GM19463 (cell line): ENCODE data around the gene PHACTR2.
"Not testable (repeated sequence)": the region's sequence is repeated elsewhere in the genome, so short reads cannot be mapped to it uniquely, and the experiment has no call there.

Experiments used
- ATAC-seq: cut with Tn5 transposase; IDR thresholded peaks from one replicate; pipeline ENCODE4 v1.9.1; 2021; ENCODE audit warnings: mild to moderate bottlenecking, moderate library complexity; ENCODE audit not compliant: unreplicated experiment

The PHACTR2 gene

DNA sequence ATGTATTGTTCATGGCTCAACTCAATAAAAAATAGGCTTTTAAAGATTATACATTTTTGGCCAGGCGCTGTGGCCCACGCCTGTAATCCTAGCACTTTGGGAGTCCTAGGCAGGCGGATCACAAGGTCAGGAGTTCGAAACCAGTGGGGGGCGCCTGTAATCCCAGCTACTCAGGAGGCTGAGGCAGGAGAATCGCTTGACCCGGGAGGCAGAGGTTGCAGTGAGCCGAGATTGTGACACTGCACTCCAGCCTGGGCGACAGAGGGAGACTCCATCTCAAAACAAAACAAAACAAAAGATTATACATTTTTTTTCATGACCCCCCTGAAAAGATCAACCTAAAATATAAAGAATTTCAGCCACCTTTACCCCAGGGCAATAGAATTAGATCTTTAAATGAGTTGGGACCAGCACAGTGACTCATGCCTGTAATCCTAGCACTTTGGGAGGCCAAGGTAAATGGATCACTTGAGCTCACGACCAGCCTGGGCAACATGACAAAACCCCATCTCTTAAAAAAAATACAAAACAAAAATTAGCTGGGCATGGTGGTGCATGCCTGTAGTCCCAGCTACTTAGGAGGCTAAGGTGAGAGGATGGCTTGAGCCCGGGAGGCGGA, 60.4 kb downstream of the PHACTR2 start:
- not testable (repeated sequence) for ATAC-seq

DNA sequence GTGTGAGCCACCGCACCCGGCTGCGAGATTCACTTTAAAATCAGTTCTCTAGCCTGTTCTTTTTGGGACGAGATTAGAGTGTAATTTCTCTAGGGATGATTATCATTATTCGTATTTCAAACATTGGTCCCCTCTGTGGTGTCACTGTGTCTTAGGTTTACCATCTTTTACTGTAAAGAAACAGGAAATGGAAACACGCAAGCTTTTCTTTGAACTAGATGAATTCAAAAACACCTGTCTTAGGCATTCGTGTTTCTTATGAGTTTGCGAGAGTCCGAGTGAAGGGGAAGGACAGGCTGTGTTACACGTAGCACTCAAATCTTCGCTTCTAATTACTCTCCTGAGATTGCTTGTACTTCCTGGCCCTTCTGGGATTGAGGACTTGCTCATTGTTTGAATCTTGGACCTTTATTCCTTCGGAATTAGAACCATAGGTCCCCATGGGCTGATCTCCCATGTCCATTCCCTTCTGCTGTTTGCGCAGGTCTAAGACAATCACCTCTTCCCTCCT, 61.6 kb downstream of the PHACTR2 start:
- ATAC-seq: no peak

DNA sequence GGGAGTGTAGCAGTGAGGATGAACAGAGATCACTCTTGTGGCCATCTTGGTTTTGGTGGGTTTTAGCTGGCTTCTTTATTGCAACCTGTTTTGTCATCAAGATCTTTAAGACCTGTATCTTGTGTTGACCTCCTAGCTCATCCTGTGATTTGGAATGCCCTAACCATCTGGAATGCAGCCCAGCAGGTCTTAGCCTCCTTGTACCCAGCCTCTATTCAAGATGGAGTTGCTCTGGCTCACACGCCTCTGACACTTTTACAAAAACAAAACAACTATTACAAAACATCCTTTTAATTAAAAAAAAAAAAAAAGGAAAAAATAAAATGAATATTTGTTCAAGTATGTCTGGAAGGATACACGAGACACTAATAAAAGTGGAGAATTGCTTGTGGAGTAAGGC, 62.4 kb downstream of the PHACTR2 start:
- ATAC-seq: no peak

DNA sequence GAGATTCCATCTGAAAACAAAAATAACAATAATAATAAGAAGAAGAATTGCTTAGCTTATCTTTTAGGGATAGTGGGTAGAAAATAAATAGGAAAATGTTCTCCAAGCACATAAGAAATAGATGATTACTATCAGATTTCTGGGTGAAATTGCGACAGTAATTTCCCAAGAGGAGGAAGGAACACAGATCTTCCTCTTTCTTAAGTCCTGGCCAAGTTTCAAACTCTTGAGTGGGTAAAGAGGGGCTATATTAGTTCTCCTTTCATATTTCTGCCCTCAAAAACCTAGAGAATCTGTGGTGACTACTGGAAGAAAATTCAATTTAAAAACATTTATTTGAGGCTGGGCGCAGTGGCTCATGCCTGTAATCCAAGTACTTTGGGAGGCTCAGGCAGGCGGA, 63.7 kb downstream of the PHACTR2 start:
- no peak for ATAC-seq

DNA sequence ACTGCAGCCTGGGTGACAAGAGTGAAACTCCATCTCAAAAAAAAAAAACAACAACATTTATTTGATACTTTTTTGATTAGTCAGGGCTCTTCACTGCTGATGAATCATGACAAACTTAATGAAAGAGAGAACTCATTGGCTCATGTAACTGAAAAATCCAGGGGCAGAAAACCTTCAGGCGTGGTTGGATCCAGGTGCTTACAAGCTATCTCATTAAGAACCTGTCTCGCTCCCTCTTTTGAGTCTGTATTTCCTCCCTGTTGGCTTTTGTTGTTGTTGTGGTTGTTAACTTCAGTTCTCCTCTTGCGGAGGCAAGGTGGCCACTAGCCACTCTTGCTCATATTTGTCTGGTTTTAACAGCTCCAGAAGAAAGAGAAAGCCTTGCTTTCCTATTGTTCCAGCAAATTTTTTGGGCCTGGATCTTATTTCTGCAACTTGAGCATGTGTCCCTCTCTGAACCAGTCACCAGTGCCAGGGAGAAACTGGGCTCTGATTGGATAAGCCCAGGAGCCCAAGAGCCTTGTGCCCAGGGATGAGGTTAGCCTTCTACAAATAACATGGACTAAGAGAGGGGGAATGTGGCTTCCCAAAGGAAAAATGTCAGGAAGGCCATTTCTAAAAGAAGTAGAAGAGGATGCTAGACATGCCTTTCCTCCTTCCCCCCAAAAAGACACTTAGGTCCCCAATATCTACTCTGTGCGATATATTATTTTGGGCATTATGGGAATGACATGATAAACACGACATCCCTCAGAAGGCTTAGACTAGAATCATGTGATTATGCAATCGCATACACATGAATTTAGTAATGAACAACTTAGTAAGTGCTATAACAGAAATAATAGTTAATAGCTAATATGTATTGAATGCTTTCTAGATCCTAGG, 64.5 kb downstream of the PHACTR2 start:
- no peak for ATAC-seq

DNA sequence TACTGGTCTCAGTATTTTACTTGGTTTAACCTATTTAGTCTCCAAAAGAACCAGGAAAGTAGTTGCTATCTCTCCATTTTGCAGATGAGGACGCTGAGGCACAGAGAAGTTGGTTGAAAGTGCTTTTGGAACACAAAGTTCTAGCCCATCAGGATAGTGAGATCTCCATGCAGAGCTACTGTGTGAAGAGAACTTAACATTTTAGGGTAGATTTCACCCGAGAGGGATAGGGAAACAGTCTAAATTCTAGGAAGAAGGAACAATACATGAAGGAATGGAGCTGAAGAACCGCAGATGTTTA, 65.1 kb downstream of the PHACTR2 start:
- no peak for ATAC-seq

DNA sequence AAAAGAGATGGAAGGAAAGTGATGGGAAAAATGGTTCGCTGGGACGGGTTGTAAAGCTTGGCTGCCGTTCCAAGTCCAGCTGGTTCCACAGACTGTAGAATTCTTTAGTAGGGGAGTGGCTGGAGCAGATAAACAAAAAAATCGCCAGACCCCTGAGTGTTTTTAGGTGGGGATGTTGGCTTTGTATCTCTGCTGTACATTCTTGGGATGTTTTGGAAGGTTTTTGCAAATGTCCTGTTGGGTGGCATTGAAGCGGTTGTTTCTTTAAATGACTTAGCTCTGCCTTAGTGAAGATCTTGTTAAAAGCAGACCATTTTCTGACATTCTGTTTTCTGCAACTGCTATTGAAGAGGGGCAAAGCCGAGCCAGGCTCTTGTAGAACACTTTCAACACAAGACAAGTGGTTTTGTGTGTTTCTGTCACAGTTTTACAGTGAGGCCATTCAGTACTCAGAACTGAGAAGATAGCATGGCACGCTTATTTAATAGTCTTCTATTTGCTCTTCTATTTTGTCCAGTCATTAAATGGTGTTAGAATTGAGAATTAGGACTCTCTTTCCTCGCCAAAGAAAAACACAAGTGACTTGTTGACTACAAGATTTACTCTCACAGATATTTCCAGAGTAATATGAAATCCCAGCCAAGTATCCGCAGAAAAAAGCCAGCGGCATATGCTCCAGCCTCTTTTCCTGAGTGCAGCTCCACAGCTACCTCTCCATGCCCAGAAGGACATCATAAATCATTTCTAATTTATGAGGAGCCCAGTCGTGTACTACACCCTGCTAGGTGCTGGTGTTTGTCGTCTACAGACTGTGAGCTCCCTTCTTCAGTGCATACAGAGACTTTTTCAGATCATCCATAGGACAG, 65.8 kb downstream of the PHACTR2 start:
- ATAC-seq: no peak

DNA sequence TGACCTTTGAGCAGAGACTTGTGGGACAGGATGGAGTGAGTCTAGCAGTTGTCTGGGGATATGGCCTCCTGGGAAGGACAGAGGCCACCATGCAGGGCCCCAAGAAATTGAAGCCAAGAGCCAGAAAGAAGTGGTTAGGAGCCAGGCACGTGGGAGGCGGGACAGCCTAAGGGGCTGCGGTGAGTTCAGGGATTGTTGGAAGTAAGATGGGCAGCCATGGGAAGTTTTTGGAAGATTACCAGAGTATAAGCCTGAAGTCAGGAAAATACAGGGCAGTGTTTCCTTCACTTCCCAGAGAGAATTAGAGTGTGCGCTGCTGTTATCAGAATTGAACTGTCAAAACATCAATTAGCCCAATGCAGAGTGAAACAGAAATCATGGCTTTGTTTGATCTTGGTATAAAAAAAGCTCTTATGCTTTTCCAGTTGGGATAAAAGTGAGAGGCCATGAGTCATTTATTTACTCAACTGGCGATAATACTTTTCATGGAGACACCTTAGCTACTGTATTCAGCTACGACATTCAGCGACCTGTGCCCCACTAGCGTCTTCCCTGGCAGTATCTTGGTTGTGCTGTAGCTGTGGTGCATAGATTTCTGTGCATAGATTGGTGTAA, 66.9 kb downstream of the PHACTR2 start:
- ATAC-seq: no peak

DNA sequence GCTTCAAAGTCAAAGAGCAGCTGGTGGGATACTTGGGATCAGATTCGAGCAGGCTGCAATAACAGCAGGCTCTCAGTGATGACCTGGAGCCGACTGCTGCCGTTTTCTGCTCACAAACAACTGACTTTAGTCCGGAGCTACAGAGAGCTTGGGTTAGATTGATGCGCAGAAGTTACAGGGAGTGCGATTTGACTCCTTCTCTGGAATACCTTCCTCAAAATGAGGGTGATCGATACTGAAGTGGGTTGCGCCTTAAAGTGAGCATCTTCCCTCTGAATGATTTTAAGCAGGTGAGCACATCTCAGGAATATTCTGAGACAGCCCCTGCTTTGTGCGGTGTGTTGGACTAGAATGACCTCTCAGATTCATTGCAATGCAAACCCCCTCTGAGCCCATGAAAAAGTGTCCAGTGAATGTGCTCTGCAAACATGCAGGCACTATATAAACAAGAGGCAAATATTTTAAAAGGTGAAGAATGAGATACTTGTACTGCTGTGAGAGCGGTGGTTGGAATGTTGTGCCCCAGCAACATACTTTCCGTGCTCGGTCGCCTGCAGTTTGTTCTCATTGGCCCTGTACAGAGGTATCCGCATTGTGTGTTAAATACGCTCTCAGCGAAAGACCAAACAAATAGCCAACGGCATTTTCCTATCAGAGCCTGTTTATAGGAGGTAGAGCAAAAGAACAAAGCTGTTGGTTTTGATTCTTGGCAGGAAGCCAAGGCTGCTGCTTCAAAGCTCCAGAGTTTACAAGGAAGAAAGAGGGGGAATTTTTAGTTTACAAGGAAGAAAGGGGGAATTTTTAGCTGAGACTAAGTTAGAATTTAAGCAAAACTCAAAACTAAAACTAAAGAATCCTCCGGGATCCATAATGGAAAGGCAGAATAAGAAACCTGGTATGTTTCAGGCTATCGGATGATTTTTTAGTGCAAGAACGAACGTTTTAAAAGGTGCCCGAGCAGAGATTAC, 67.7 kb downstream of the PHACTR2 start:
- ATAC-seq: no peak

DNA sequence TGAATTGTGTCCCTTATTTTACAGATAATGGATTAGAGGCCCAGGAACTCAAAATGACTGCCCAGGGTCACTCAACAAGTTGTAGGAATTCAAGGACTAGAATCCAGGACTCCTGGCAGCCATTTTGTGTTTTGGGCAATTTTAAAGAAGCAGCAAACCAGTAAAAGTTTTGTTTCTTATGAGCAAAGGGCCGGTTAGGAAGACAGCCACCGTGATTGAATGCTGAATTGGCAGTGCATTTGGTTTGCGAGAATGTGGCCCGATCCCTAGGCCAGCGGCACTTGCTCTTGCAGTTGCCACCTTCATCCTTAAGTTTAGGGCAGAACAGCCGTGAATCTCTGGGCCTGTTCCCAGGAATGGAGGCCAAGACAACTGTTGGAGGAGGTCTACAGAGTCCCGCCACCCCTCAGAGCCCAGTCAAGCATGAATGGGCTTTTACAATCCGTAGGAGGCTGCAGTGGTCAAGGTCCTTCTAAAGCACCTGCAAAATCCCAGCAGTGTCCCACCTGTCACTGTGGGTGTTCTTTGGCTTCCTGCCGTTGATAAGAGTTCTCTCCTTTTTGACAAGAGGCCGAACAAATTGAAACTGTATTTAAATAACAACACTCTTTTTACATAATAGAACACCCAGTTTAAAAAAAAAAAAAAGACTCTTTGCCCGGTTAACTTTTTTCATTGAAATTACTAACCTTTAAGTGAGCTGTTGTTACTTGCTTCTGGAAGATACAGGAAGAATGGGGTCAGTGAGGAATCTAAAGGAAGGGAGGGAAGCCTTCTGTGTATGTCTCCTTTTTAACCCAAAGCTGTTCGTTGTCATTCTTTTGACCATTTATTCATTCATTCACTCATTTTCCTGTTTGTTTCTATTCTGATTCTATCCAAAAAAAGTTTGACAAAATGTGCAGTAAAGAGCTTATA, 68.7 kb downstream of the PHACTR2 start:
- ATAC-seq: no peak

DNA sequence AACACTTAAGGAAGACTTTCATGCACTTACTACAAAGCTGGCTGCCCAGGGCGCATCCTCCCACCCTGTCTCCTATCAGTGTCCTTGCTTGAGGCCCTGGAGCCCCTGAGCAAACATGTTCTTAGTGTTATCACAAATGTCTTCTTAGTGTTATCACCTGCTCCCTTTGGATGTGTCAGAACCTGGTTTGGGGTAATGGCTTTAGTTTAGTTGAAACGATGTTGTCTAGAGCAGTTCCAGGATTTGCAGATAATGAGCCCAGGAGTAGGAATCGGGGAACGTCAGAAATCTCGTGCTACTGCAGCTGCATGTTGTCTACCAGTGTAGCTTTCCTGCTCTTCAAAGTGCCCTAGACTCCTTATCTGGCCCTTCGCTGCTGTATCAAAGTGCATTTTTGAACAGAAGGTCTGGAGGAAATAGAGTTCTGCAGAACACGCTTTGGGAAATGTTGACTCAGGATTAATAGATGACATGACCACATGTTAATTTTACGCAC, 69.6 kb downstream of the PHACTR2 start:
- no peak for ATAC-seq

DNA sequence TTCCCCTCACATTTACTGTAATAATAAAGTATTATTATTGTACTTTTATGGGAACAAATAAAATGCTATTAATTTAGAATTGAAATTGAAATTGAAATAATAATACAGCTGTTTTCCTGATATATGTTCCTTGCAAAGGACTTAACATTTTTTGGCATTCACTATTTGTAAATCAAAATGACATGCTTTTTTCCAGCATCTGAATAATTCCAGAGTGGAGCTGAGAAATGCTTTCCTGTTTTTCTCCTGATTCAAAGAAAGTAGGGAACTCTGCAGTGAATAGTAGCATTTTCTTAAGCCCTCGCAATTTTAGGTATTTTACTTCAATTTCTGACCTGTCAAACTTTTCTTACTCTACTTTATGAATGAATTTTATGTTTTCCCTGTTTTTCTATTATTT, 72.1 kb downstream of the PHACTR2 start:
- ATAC-seq: no peak

DNA sequence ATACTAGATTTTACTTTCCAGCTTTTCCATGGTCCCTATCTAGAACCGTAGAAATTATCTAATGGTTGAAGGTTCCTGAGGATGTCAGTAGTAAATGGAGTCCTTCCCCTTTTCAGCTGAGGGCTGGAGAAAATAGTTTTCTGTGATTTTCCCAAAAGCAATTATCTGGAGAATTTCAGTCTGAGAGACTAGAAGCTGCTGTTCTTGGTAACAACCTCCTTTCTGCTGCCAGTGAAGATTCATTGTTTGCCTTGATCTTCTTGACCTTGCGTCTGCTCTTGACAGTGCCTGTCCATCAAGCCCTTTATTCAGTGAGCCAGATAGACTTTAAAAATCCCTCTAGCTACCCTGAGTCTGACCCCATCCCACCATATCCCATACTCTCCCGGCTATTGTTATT, 73.1 kb downstream of the PHACTR2 start:
- no peak for ATAC-seq

DNA sequence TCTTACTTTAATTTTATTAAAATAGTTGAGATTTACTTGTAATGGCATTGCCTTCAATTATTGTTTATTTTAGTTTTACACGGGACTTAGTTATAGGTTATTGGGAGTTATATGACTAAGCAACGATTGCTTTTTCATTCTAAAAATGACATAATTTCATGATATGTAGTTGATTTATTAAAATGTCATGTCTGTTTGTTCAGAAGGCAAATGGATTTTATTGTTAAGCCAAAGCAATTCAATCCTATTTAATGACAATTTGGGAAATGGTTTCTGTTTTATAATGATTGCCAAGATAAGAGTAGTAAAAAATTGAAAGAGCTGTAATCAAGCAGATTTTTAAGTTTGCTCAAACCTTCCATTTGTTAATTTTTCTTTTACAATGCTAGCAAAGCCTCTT, 74.7 kb downstream of the PHACTR2 start:
- ATAC-seq: no peak

DNA sequence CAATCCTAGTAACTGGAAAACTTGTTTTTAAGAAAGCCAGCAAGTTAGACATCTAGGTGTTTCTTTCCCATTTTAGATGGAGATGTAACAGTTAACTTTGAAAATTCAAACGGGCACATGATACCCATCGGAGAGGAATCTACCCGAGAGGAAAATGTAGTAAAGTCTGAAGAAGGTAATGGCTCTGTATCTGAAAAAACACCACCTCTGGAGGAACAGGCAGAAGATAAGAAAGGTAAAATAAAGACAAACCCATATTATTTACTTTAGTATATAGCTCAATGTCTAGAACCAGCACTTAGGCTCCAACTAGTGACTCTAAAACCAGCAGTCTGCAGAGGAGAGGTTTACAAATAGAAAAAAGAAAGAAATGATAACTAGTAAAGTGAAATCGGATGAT, 75.9 kb downstream of the PHACTR2 start:
- no peak for ATAC-seq

DNA sequence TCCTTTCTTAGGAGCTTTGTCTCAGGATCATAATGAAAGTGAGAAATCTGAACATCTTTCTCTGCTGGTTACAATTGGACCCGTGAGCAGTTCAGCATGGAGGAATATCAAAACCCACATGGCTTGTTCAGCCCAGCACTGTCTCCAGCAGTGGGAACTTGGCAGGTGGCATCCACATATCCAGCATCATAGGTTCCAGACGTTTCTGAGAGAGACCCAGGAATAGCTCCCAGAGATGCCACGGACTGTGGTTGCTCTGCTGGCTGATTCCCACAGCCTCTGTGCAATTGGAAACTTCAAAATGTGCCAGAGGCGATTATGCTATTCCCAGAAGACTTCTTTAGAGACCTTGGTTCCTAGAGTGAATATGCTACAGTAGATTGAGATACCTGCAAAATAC, 76.4 kb downstream of the PHACTR2 start:
- ATAC-seq: no peak

DNA sequence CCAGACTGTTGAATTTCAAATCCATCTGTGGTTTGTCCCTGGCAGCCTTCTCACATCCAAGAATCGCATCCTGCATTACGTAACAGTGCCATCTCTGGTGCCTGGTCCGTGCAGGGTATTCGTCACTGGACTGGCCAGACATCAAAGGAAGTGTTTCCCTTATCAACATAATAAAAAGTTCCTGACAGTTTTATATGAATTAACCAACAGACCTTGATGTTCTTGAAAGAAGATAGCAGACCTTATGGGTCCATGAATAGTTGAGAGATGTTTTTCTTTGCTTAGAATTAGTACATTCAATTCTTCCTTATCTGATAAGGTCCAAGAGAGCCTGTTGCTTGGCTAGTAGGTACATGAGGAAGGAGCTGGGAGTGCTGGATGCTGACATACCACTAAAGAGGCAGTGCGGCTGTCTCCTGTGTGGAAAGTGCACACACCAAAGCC, 77.6 kb downstream of the PHACTR2 start:
- no peak for ATAC-seq

DNA sequence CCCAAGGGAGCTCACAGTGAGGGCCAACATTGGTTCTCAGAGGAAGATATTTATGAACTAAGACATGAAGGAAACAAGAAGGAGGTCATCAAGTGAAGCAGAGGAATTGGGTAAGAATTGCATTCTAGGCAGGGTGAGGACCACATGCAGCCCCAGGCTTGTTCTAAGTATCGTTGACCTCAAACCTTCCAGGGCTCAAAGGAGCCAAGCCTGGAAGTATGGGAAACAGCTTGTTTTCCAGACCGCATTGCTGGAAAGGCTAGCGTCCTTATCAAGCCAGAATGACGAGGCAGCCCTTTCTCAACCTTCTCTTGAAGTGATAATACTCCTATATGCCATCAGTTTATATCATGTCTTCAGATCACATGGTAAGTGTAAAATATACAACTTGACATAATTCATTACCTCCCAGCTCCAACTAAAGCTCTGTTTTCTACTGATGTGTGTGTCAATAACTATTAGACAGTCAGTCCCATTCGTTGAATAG, 79.6 kb downstream of the PHACTR2 start:
- no peak for ATAC-seq

DNA sequence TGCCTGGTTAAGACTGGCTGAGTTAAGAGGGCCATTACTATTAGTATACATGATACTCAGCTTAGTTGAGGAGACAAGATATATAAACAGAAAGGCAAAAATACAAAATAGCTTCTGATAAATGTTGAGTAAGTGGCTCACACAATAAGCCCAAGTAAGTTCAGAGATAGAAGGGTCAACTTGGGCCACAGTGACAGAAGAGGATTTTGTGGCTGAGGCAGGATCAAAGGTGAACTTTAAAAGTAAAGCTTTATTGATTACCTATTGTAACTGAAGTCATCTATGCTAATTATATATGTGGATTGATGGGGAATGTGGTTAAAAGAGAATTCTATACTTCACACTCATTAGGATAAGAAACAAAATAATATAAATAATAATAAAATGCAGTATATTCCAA, 80.8 kb downstream of the PHACTR2 start:
- ATAC-seq: no peak
